Uterus (tissue), 2 donors: ENCODE measurements around the gene RASAL2.

ENCODE experiments used
- CTCF ChIP-seq, 4 experiments: fragments of 200-600 bp in 2 of 4; fragments of 450-650 bp in 2 of 4; sonication (generic) in 2 of 4; IDR thresholded peaks; one replicate each; pipeline ENCODE4 v1.5.1; 2016 to 2019; ENCODE audit warnings: antibody characterized with exemption in 4 of 4, mild to moderate bottlenecking in 2 of 4, moderate library complexity in 1 of 4
- POLR2A ChIP-seq, 2 donors: fragments of 450-650 bp; IDR thresholded peaks; one replicate each; pipeline ENCODE4 v1.6.1; 2016; ENCODE audit warnings: antibody characterized with exemption in 2 of 2, mild to moderate bottlenecking in 1 of 2, moderate library complexity in 1 of 2

- TF ChIP-seq CTCF (IDR thresholded peaks at IDR 0.05) (no peak), POLR2A (IDR thresholded peaks at IDR 0.05) (no peak)
Measured at GRCh38 chr1:178451529-178451928, 357.6 kb downstream of the RASAL2 start.
